GM18858 (cell line): ENCODE results near the gene CTRL.

ENCODE experiments used
- ATAC-seq: cut with Tn5 transposase; IDR thresholded peaks from one replicate; pipeline ENCODE4 v1.9.1; 2021; ENCODE audit not compliant: unreplicated experiment

Gene CTRL

DNA sequence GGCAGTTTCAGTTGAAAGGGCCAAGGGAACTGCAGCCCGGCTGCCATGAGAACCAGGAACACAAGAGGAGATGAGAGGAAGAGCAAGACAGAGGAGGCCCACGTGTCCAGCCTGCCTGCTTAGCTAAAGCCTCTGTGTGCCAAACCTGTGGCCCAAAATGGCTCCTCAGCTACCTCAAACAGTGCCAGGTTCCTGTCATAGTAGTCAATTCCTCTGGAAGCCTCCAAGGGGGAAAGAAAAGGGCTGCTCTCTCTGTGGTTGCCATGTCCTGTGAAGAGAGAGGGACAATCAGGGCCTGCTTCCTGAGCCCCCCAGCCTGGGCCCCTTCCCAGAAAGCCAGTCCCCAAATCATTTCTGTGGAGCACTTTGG is 31.6 kb upstream of the CTRL start:
- ATAC-seq: no peak

DNA sequence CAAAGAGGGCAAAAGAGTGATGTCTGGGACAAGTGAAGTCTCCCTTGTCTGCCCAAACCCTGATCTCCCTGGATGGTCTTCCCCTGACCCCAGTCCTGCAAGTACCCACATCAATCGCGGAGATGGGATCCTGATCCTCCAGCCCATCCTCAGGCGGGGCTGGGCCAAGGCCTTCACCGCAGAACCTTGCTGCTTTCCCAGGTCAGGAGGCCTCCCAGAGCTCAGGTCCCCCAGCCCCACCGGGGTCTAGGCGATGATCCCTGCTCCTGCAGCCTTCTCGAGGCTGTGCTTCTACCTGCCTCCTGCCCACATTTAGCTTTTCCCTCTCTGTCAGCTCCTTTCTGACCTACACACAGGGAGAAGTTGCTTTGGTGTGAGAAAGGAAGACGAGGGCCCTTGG is 30.5 kb upstream of the CTRL start:
- ATAC-seq: no peak

DNA sequence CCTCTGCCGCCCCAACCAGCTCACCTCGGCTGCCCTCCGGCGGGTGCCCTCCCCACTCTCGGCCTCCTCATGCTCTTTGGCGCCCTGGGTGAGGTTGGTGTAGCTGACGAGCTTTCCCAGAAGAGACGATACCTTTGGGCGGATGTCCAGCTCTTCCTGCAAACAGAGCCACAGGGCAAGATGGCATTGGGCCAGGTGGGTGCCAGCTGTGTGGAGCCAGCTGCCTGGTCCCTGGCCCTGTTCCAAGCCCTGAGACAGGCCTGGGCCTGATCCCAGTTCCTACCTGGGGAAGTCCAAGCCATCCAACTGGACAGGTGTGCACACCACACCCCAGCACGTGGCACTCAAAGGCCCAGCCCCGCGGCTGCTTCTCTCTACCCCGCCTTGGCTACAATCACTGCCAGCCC is 29.9 kb upstream of the CTRL start:
- no peak for ATAC-seq

DNA sequence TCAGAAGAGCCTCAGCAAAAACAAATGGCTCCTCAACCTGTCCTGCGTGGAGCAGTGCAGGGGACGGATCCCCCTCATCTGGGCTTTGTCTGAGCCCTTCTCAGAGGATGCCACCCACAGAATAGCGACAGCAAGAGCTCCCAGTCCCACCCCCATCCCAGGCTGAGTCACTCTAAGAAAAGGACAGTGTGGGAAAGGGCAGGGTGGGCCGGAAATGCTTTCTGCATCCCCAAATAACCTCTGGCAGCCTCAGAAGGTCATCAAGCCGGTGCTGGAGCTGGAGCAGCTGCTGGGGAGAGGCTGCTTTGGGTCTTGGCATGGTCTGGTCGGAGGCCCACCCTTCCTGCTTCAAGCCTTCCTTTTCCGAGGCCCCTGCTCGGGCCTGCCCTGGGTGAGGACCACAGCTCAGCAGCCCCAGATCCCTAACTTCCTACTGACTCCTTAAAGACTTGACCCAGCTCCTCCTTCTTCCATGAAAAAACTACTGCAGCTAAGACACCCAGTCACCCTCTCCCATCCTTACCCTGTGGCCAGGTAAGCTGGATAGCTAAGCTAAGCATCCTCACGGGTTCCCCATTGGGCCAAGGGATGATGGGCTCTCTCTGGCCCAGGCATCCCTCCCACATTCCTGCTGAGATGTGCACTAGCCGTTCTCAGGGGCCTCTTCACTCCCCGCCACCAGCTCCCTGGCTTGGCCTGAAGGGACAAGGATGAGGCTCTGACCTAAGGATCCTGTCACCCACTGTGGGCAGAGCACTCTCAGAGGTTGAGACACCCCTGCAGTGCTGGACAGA is 28.1 kb upstream of the CTRL start:
- no peak for ATAC-seq

DNA sequence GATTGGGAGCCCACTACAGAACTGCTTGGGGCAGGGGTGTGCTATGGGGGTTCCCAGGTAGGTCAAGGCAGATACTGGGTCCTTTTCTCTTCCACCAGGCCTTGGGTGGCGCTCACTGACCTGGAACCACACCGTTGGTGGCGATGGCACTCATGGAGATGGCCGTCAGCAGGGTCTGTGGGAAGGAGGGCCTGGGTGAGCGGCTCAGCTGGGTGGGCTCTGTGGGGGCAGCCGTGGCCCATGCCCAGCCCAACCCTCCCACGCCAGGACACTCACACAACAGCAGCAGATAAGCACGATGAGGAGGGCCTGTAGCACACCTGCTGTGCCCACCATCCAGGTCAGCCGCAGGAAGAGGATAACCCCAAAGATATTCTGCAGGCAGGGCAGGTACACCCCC is 26.0 kb upstream of the CTRL start:
- ATAC-seq: no peak

DNA sequence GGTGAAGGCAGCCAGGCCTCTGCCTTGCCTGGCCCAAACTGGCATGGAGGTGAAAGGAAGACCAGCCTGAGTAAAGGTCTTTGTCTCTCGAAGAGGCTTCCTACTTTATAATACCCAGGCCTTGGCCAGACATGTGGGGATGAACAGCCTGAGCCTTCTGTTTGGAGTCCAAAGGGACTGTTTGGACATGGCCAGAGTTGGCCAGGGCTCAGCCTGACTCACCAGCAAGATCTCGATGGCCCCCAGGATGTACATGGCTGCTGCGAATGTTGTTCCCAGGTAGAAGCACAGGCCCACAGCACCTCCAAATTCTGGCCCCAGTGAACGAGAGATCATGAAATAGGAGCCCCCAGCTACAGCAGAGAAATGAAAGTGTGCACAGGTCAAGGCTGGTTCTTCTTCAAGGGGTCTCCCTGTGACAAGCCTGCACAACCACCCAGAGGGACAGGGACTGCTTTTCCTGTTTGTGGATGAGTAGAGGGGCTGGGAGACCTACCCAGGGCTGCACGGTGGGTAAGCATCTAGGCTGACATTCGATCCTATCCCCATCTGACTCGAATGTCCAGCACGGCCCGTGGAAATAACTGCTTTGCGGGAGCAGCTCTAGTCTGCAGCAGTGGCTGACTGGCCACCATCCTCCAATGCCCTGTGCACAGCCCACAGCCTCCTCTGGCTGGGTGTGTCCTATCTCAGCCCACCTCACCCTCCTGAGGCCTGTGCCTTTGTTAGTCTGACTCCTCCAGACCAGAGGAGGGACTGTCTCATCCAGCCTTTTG is 22.9 kb upstream of the CTRL start:
- no peak for ATAC-seq

DNA sequence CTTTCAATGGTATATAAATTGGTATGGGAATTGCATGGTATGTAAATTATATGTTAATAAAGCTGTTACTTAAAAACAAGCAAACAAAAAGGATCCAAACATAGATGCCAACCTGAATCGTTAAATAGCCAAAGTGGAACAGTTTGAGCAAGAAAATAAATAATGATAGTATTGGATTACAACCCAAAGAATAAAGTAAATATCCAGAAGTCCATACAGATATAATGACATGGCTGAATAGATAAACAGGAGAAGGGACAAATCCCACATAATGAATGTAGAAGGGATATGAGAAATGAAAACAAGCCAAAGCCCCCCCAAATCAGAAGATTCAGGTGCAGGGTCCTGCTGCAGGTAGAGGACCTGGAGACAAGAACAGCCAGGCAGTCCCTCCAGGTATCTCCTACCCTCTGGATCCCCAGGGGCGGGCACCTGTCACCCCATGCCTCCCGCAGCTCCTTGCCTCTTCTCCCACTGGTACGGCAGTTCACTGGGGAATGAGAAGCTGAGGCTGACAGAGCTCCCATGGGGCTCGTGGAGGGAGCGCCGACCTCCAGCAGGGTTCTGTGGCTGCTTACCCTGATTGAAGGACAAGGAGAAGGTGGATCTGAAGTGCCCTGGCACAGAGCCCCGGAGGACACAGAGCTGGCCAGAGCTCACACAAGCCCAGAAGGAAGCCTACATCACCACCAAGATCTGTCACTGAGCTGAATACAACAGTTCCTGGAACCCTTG is 22.1 kb upstream of the CTRL start:
- no peak for ATAC-seq

DNA sequence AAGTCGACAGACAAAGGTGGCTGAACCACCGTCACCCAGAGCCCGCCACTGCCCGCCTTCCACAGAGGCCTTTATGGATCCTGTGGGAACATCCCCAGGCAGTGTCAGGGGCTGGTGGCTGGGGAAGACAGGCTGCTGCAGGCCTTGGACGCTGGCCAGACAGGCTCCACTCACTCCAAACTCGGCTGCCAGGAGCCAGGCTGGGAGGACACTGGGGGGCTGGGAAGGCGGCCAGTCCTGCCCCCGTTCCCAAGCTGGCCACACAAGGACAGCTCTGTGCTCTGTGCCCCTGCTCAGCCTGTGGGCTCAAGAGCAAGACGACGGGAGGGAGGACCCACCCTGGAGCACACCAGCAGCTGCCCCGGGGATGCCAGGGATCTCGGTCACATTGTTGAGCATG is 19.8 kb upstream of the CTRL start:
- ATAC-seq: no peak

DNA sequence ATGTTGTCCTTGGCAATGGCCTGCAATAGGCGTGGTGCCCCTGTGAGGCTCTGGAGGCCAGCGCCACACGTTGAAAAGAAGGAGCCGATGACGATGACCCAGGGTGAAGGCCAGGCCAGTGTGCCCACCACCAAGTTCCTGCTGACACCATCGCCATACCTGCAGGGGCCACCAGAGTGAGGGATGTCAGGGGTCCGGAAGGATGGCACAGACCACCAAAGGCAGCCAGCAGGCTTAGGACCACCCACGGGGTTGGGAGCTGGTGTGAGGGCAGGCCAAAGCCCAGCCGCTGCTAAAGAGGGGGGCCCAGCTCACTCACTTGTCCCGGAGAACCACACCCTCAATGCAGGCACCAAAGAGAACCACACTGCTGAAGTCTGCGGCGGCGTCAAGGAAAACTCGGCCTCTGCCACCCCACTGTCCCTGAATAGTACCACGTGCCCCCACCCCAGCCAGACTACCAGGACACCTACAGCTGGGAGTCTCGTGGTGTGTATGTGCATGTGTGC is 18.7 kb upstream of the CTRL start:
- no peak for ATAC-seq

DNA sequence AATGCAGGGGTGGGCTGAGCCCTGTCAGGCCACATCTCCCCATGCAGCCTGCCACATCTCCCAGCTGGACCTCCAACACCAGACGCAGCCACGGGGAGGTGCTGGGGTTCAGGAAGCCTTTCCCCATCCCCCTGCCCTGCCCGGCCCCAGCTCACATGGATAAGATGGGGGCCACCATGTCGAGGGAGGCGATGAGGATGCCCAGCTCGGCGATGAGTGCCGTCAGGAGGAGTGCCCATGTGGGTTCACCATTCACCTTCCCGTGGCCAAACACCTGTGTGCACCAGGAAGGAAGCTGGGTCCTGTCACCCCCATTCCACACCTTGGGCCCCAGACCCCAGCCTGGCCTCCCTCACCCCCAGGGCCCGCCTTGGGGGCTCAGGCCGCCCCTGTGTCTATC is 18.0 kb upstream of the CTRL start:
- no peak for ATAC-seq

DNA sequence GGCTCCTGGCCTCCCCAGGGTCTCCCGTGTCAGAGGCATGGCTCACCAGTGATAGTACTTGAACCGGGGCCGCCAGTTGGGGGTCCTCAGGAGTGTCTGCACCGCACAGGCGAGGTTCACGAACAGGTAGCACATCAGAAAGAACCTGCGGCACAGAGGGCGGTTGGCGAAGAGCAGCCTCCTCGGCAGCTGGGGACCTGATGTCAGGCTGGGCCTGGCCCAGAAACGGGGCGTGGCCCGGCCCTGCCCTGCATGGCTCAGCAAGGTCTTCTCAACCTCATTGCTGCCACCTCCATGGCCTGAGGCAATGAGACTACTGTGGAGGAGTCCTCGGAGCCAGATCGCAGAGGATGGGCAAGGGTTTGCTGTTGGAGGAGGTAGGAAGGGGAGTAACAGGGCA is 16.4 kb upstream of the CTRL start:
- no peak for ATAC-seq

DNA sequence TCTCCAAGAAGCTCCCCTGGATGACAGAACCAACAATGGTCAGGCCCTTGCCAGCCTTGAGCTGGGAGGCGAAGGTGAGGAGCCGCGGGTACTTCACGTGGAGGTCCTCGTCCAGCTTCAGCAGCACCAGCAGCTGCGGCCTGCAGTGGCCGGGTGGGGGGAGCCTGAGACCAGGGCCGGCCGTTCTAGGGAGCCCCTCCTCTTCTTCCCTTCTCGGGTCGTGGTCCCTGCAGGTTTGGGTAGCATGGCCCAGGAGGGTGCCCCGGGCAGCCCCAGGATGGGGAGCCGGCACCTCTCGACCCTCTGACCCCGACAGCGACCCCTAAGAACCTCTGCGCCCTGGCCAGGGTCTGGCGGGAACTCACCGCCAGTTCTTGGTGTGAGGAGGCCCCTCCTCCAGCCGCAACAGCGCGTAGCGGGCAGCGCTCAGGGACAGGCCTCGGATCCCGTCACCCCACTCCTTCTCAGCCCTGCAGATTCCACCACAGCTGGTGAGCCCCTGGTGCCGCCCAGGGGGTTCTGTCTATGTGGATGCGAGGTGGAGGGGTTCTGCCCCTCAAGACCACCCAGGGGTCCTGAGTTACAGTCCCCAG is 15.4 kb upstream of the CTRL start:
- no peak for ATAC-seq

DNA sequence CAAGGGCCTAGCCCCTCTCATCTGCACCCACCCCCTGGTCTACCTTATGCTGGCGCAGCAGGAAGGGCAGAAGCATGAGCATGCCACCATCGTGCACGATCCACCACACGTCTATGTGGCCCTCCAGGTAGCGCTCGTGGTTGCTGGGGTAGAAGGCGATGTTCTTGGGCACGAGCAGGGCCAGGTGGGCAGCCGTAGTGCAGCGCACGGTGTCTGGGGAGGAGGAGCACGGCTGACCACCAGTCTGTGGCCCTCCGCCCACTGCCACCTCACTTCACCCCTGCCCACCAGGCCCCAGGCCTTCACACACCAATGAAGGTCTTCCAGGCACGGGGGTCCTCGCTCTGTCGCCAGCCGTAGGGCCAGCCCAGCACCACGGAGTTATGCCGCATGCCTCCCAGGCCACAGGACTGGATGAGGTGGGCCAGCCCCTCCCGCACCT is 14.5 kb upstream of the CTRL start:
- no peak for ATAC-seq

DNA sequence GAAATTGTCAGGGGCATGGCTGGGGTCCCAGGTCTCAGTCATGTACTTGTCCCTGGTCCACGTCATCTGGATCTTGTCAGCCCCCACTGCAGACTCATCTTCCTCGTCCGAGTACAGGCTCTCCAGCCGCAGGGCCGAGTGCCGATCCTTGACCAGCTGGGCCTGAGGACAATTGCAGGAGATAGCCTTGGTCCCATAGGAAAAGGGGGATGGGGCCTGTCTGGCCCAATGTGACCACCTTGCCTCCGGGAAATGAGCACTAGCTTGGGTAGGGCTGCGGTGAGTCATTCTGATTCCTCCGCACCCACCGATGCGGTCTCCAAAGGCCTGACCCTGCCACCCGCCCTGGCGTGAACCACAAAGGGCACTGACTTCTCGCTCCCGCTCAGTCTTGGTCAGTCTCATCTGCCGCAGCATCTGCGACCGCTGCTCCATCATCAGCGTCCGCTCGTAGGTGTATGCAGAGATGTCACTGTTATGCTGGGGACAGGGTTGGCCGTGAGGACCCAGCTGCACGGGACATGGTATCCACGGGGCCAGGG is 13.8 kb upstream of the CTRL start:
- ATAC-seq: no peak

DNA sequence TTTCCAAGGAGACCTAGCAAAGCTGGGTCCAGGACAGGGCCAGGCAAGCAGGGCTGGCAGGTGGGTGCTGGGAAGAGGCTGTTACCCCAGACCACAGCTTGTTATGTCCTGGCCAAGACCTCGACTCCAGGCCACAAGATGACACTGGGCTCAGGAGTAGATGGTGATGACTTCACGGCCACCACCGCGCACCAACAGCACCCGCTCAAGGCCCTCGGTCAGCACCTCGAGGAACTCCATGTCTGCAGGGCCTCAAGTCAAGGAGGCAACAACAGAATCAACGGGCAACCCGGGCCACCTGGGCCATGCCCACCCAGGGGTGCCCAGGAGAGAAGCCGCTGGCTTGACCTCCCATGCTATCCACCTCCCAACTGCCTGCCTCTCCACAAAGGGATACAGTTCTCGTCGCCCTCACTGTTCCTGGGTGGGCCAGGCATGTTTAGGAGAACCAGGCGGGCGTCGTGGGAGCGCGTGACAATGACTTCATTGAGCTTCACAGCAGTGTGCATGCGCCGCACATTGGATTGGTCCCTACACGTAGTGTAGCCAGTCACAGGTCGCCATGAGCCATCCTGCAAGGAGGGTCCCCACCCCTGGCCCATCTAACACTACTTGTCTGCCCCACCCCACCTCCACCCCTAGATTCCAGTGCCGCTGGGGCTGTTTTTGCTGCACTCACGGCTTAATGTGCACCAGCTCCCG is 13.2 kb upstream of the CTRL start:
- ATAC-seq: no peak

DNA sequence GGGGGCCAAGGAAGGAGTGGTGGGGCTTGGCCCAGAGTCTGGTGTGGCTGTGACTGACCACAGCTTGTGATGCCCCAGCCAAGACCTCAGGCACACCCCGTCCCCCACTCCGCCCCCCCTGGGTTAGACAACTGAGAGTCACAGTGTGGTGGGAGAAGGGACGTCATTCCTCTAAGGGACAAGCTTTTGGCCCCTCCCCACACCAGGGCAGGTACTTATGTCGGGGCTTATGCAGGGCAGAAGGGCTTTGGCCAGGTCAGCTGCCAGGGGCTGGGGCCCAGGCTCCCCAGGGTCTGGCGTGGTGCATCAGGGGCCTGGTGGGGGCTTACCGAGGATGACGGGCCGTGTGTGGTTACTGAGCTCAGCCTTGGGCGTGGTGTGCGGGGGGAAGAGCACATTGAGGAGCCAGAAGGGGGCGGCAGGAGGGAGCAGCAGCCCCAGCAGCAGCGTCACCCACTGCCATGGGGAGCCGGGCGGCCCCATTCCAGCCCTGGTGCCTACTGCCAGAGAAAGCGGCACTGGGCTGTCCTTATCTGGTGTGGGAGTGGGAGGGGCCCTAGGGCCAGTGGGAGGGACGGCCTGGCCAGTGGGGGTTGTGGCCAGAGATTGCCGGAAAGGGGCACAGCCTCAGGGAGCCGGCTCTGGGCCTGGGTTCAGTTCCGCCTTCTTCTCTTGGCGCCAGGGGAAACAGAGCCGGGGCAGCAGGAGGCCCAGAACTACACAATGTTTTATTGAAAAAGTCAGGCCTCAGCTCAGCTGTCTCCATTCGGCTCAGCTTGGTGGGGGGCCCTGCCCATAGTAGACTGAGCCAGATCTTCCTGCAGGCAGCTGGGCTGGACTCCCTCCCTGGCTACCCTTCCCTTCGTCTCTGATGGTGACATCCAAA is 12.2 kb upstream of the CTRL start, which contains the start of gene LCAT:
Gene LCAT, minus strand, starts transcription at position 502 of the 886 bp plus-strand sequence. Its CDS starts 19 bp downstream, at position 483.
- ATAC-seq: no peak

DNA sequence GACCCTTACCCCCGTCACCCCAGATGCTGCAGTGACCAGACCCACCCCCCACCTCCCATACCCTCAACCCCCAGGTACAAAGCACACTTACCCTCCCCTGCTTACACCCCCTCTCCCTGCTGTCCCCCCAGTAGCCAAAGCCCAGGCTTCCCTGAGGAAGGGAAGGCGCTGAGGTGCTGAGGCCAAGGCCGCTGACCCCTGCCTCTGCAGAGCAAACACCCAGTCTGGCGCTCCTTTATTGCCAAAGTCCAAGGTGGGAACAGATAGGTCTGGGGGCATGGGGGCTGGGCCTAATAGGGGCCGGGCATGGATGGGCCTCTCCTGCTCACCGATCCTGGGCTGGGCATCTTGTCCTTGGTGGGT is 11.6 kb upstream of the CTRL start:
- ATAC-seq: no peak

DNA sequence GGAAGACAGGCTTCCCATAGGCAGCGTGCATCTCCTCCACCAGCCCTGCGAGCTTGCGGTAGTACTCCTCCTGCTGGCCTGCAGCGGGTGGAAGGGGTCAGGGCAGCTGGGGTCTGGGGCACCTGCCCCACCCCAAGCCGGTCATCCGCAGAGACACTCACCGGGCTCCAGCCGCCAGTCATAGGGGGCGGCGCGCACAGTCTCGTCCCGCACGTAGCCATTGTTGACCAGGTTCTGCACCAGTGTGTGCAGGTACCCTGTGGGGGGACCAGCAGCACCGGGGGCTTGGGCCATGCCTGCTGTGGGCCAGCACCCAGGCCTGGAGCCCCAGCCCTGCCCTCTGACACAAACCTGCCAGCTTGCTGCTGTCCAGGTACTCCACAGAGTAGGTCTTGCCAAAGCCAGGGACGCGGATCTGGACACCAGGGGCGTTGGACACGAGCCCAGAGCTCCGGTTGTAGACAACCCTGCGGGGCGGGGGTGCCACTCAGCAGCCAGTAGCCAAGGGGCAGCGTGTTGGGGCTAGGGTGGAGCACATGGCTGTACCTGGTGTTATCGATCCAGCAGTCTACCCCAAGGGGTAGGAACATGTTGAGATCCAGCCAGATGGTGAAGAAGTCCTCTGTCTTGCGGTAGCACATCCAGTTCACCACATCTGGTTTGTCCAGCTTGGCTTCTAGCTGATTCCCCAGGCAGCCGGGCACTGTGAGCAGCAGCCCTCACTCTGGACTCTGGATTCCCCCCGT is 11.0 kb upstream of the CTRL start:
- ATAC-seq: no peak

DNA sequence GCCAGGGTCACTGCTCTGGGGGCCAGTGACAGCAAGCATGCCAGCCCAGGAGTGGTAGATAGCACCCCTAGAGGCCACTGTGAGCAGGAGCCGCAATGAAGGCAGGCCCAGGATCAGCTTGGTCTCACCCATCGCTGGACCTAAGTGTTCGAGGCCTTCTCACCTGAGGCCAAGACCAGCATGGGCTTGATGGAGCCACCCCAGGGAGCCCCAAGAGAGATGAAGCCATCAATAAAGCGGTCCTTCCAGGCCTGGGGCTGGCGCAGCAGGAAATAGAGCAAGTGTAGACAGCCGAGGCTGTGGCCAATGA is 10.5 kb upstream of the CTRL start:
- no peak for ATAC-seq
